Activated CD4-positive, alpha-beta T cell treated with anti-CD3 and anti-CD28 coated beads, Interleukin-2, amount 10 ng/mL, durations not matched to agents 7 days and 5 days (primary cell): Measurements from ENCODE around the gene HBP1. TPM values are rescaled to one million over a fixed set of nuclear protein-coding genes. Genes with fewer than 3 reads are reported as not detected.

Experiments
- CTCF ChIA-PET: fragments of 350-600 bp; sonication (Branson Sonifier 250); formaldehyde crosslinking; loops from one replicate; lab custom pipeline; 2021; ENCODE audit warnings: antibody characterized with exemption; lab: Charles Lee
- POLR2A ChIA-PET: fragments of 350-600 bp; sonication (Branson Sonifier 250); formaldehyde crosslinking; loops from one replicate; lab custom pipeline; 2021; ENCODE audit warnings: antibody characterized with exemption; lab: Charles Lee
- DNase-seq: peaks from one replicate; pipeline ENCODE4 v3.0.0-alpha.2; 2020
- H3K27ac Mint-ChIP-seq: one replicate; pipeline ENCODE4 v1.8.0; 2021; ENCODE audit warnings: mild to moderate bottlenecking, moderate library complexity, mixed read lengths
- H3K27me3 Mint-ChIP-seq: one replicate; pipeline ENCODE4 v1.8.0; 2021; ENCODE audit warnings: mixed read lengths
- H3K36me3 Mint-ChIP-seq: one replicate; pipeline ENCODE4 v1.8.0; 2021; ENCODE audit warnings: low read depth, mixed read lengths
- H3K4me1 Mint-ChIP-seq: one replicate; pipeline ENCODE4 v1.8.0; 2021; ENCODE audit warnings: mixed read lengths
- H3K4me3 Mint-ChIP-seq: one replicate; pipeline ENCODE4 v1.8.0; 2021; ENCODE audit warnings: mild to moderate bottlenecking, moderate library complexity, mixed read lengths
- H3K9me3 Mint-ChIP-seq: one replicate; pipeline ENCODE4 v1.8.0; 2021; ENCODE audit warnings: mixed read lengths
- total RNA-seq, 2 experiments: library from RNA; stranded (reverse); gene quantifications; one replicate each; pipeline ENCODE4 v1.2.3, GENCODE V29; 2021

The HBP1 gene
- total RNA-seq, 2 experiments from 2014 or later, result 34.4 to 34.8 TPM

- Mint-ChIP-seq H3K36me3 (peaks cover 11% of the 10 kb centered on the region), H3K27me3 (no peaks in the 10 kb centered on the region), H3K9me3 (no peaks in the 10 kb centered on the region), H3K4me1 (peaks cover 41% of the 10 kb centered on the region), H3K27ac (peak overlapping the region; percentile 70), H3K4me3 (peak overlapping the region; percentile 9)
- no peak for DNase-seq
- CTCF ChIA-PET, result interaction anchor here (0.6 to 1.2 kb wide), 4 partner anchors 17 to 32 kb away, joined by 3 to 4 read pairs (median 3); no protein-coding TSS in a partner anchor
- POLR2A ChIA-PET, result no interaction called here
Measured at GRCh38 chr7:107173691-107174406, 5.0 kb downstream of the HBP1 start.

- H3K27me3 Mint-ChIP-seq, result no peaks in the 10 kb centered on the region
- peaks cover 13% of the 10 kb centered on the region for H3K4me1 Mint-ChIP-seq
- H3K4me3 Mint-ChIP-seq, result no peak overlapping the region
- H3K9me3 Mint-ChIP-seq, result no peaks in the 10 kb centered on the region
- no peak for DNase-seq
- H3K27ac Mint-ChIP-seq, result no peak overlapping the region
- POLR2A ChIA-PET, result no interaction called here
- H3K36me3 Mint-ChIP-seq, result peaks cover 27% of the 10 kb centered on the region
- CTCF ChIA-PET, result interaction anchor here (1.0 kb wide), 1 partner anchor 11 kb away, joined by 3 read pairs; no protein-coding TSS in a partner anchor
Measured at GRCh38 chr7:107179326-107180164, 10.7 kb downstream of the HBP1 start.

GRCh38 chr7:107180378-107180777 lies 11.6 kb downstream of the HBP1 start:
- ChIA-PET CTCF (interaction anchor here (0.9 to 1.5 kb wide), 3 partner anchors 9 to 40 kb away, joined by 3 read pairs; no protein-coding TSS in a partner anchor), POLR2A (no interaction called here)
- no peak for DNase-seq
- Mint-ChIP-seq H3K4me1 (peaks cover 8% of the 10 kb centered on the region), H3K36me3 (peaks cover 31% of the 10 kb centered on the region), H3K9me3 (no peaks in the 10 kb centered on the region), H3K27ac (no peak overlapping the region), H3K4me3 (no peak overlapping the region), H3K27me3 (no peaks in the 10 kb centered on the region)

- ChIA-PET CTCF (interaction anchor here (1.0 to 1.5 kb wide), 2 partner anchors 8 to 14 kb away, joined by 3 read pairs; no protein-coding TSS in a partner anchor), POLR2A (no interaction called here)
- H3K4me1 Mint-ChIP-seq, result peaks cover 7% of the 10 kb centered on the region
- no peak overlapping the region for H3K27ac Mint-ChIP-seq
- no peak overlapping the region for H3K4me3 Mint-ChIP-seq
- H3K9me3 Mint-ChIP-seq, result no peaks in the 10 kb centered on the region
- peaks cover 34% of the 10 kb centered on the region for H3K36me3 Mint-ChIP-seq
- H3K27me3 Mint-ChIP-seq, result no peaks in the 10 kb centered on the region
- DNase-seq, result no peak
Measured at GRCh38 chr7:107181172-107181571, 12.4 kb downstream of the HBP1 start.

- ChIA-PET POLR2A (no interaction called here), CTCF (interaction anchor here (0.6 kb wide), 2 partner anchors 17 to 98 kb away, joined by 3 read pairs; partner anchors contain the start of gene HBP1)
- no peak for DNase-seq
- no peak overlapping the region for H3K27ac Mint-ChIP-seq
- peaks cover 1% of the 10 kb centered on the region for H3K4me1 Mint-ChIP-seq
- H3K4me3 Mint-ChIP-seq, result no peak overlapping the region
- no peaks in the 10 kb centered on the region for H3K27me3 Mint-ChIP-seq
- no peaks in the 10 kb centered on the region for H3K9me3 Mint-ChIP-seq
- peaks cover 55% of the 10 kb centered on the region for H3K36me3 Mint-ChIP-seq
Measured at GRCh38 chr7:107185716-107186115, 16.9 kb downstream of the HBP1 start.

- DNase-seq, result no peak
- Mint-ChIP-seq H3K9me3 (no peaks in the 10 kb centered on the region), H3K36me3 (peaks cover 50% of the 10 kb centered on the region), H3K4me1 (peaks cover 1% of the 10 kb centered on the region), H3K27ac (no peak overlapping the region), H3K4me3 (no peak overlapping the region), H3K27me3 (no peaks in the 10 kb centered on the region)
- ChIA-PET CTCF (no interaction called here), POLR2A (no interaction called here)
Measured at GRCh38 chr7:107186240-107186639, 17.4 kb downstream of the HBP1 start.

GRCh38 chr7:107187774-107188173 lies 19.0 kb downstream of the HBP1 start:
- peaks cover 50% of the 10 kb centered on the region for H3K36me3 Mint-ChIP-seq
- no peak for DNase-seq
- ChIA-PET POLR2A (no interaction called here), CTCF (no interaction called here)
- H3K27me3 Mint-ChIP-seq, result no peaks in the 10 kb centered on the region
- no peak overlapping the region for H3K4me3 Mint-ChIP-seq
- H3K4me1 Mint-ChIP-seq, result peaks cover 1% of the 10 kb centered on the region
- no peak overlapping the region for H3K27ac Mint-ChIP-seq
- H3K9me3 Mint-ChIP-seq, result no peaks in the 10 kb centered on the region

GRCh38 chr7:107190090-107190489 lies 21.3 kb downstream of the HBP1 start:
- no peaks in the 10 kb centered on the region for H3K9me3 Mint-ChIP-seq
- DNase-seq, result no peak
- no peak overlapping the region for H3K4me3 Mint-ChIP-seq
- CTCF ChIA-PET, result no interaction called here
- peaks cover 39% of the 10 kb centered on the region for H3K36me3 Mint-ChIP-seq
- no peaks in the 10 kb centered on the region for H3K27me3 Mint-ChIP-seq
- POLR2A ChIA-PET, result no interaction called here
- H3K4me1 Mint-ChIP-seq, result no peaks in the 10 kb centered on the region
- no peak overlapping the region for H3K27ac Mint-ChIP-seq

GRCh38 chr7:107194052-107194451 lies 25.2 kb downstream of the HBP1 start:
- no peak for DNase-seq
- Mint-ChIP-seq H3K36me3 (peaks cover 26% of the 10 kb centered on the region), H3K27ac (no peak overlapping the region), H3K4me3 (no peak overlapping the region), H3K9me3 (no peaks in the 10 kb centered on the region), H3K4me1 (no peaks in the 10 kb centered on the region), H3K27me3 (no peaks in the 10 kb centered on the region)
- ChIA-PET CTCF (interaction anchor here (0.6 kb wide), 2 partner anchors 22 to 30 kb away, joined by 3 read pairs; no protein-coding TSS in a partner anchor), POLR2A (no interaction called here)

- H3K4me1 Mint-ChIP-seq, result no peaks in the 10 kb centered on the region
- no peak overlapping the region for H3K4me3 Mint-ChIP-seq
- H3K27ac Mint-ChIP-seq, result no peak overlapping the region
- no peaks in the 10 kb centered on the region for H3K9me3 Mint-ChIP-seq
- H3K27me3 Mint-ChIP-seq, result no peaks in the 10 kb centered on the region
- H3K36me3 Mint-ChIP-seq, result peaks cover 36% of the 10 kb centered on the region
- POLR2A ChIA-PET, result no interaction called here
- DNase-seq, result no peak
- CTCF ChIA-PET, result no interaction called here
Measured at GRCh38 chr7:107196834-107197610, 28.2 kb downstream of the HBP1 start.

- POLR2A ChIA-PET, result no interaction called here
- CTCF ChIA-PET, result interaction anchor here (1.5 kb wide), 1 partner anchor 12 kb away, joined by 3 read pairs; no protein-coding TSS in a partner anchor
- Mint-ChIP-seq H3K27ac (no peak overlapping the region), H3K4me3 (no peak overlapping the region), H3K4me1 (no peaks in the 10 kb centered on the region), H3K27me3 (no peaks in the 10 kb centered on the region), H3K9me3 (no peaks in the 10 kb centered on the region), H3K36me3 (peaks cover 42% of the 10 kb centered on the region)
- peak; percentile 38 for DNase-seq
Measured at GRCh38 chr7:107201795-107202450, 33.1 kb downstream of the HBP1 start.

GRCh38 chr7:107203607-107204006 lies 34.8 kb downstream of the HBP1 start:
- H3K27ac Mint-ChIP-seq, result no peak overlapping the region

More at GRCh38 chr7:107203607-107204006, 34.8 kb downstream of the HBP1 start:
- no peak for DNase-seq
- POLR2A ChIA-PET, result no interaction called here
- peaks cover 42% of the 10 kb centered on the region for H3K36me3 Mint-ChIP-seq
- CTCF ChIA-PET, result interaction anchor here (0.8 kb wide), 1 partner anchor 23 kb away, joined by 3 read pairs; no protein-coding TSS in a partner anchor
- no peaks in the 10 kb centered on the region for H3K4me1 Mint-ChIP-seq
- no peaks in the 10 kb centered on the region for H3K27me3 Mint-ChIP-seq
- no peak overlapping the region for H3K4me3 Mint-ChIP-seq
- H3K9me3 Mint-ChIP-seq, result no peaks in the 10 kb centered on the region
